WTC11 (cell line): ENCODE results near the gene ALPI. TPM values are rescaled to one million over a fixed set of nuclear protein-coding genes. Genes with fewer than 3 reads are reported as not detected.

Experiments
- ATAC-seq: fragments of 200-7000 bp; cut with Tn5 transposase; 2 replicates; pipeline ENCODE4 v1.10.0; 2021; ENCODE audit warnings: mild to moderate bottlenecking, moderate library complexity
- CTCF ChIA-PET: fragments of 300-600 bp; sonication (Branson Sonifier 250); formaldehyde crosslinking; loops from one replicate; lab custom pipeline; 2021; ENCODE audit warnings: antibody characterized with exemption; lab: Charles Lee
- POLR2A ChIA-PET: fragments of 350-600 bp; sonication (Branson Sonifier 250); formaldehyde crosslinking; loops from one replicate; lab custom pipeline; 2021; ENCODE audit warnings: antibody characterized with exemption; lab: Charles Lee
- DNase-seq: peaks from one replicate; pipeline ENCODE4 v3.0.0; 2021; ENCODE audit warnings: low spot score
- H3K27ac Mint-ChIP-seq: 2 replicates; pipeline ENCODE4 v1.8.0; 2021; ENCODE audit warnings: mixed read lengths
- H3K27me3 Mint-ChIP-seq: 2 replicates; pipeline ENCODE4 v1.8.0; 2021; ENCODE audit warnings: low read depth, mild to moderate bottlenecking, moderate library complexity, mixed read lengths
- H3K36me3 Mint-ChIP-seq: 2 replicates; pipeline ENCODE4 v1.8.0; 2021; ENCODE audit warnings: mixed read lengths
- H3K4me1 Mint-ChIP-seq: 2 replicates; pipeline ENCODE4 v1.8.0; 2022; ENCODE audit warnings: mixed read lengths
- H3K4me3 Mint-ChIP-seq: 2 replicates; pipeline ENCODE4 v1.8.0; 2021; ENCODE audit warnings: mild to moderate bottlenecking, moderate library complexity, mixed read lengths
- H3K9me3 Mint-ChIP-seq: 2 replicates; pipeline ENCODE4 v1.8.0; 2021; ENCODE audit warnings: mixed read lengths
- ATF1 ChIP-seq: sonication (generic); formaldehyde crosslinking; IDR thresholded peaks from 2 replicates; pipeline ENCODE4 v1.8.1; 2023; ENCODE audit warnings: mild to moderate bottlenecking, moderate library complexity, missing genetic modification reagents
- CDX4 ChIP-seq: fragments of 250-450 bp; sonication (Bioruptor Pico); IDR thresholded peaks from 2 replicates; pipeline ENCODE4 v1.9.0; 2021; ENCODE audit warnings: moderate library complexity, mild to moderate bottlenecking, inconsistent platforms, borderline replicate concordance
- E2F4 ChIP-seq: sonication (generic); formaldehyde crosslinking; IDR thresholded peaks from 2 replicates; pipeline ENCODE4 v1.8.1; 2022; ENCODE audit warnings: low read depth, mild to moderate bottlenecking, moderate library complexity, missing genetic modification reagents, borderline replicate concordance
- GABPB1 ChIP-seq: sonication (generic); formaldehyde crosslinking; IDR thresholded peaks from 2 replicates; pipeline ENCODE4 v1.8.1; 2023; ENCODE audit warnings: mild to moderate bottlenecking, missing genetic modification reagents
- MXD4 ChIP-seq: fragments of 250-450 bp; sonication (Bioruptor Pico); IDR thresholded peaks from 2 replicates; pipeline ENCODE4 v1.8.0; 2021; ENCODE audit warnings: mild to moderate bottlenecking, moderate library complexity, borderline replicate concordance
- MYBL2 ChIP-seq: sonication (generic); formaldehyde crosslinking; IDR thresholded peaks from 2 replicates; pipeline ENCODE4 v1.8.1; 2023; ENCODE audit warnings: mild to moderate bottlenecking, moderate library complexity, missing genetic modification reagents
- NFE2L1 ChIP-seq: sonication (generic); formaldehyde crosslinking; IDR thresholded peaks from 2 replicates; pipeline ENCODE4 v1.8.1; 2023; ENCODE audit warnings: missing genetic modification reagents
- NFYB ChIP-seq: sonication (generic); formaldehyde crosslinking; conservative IDR thresholded peaks from 2 replicates; pipeline ENCODE4 v1.8.0; 2022; ENCODE audit warnings: low read depth, missing genetic modification reagents
- NR2C2 ChIP-seq: sonication (generic); formaldehyde crosslinking; IDR thresholded peaks from 2 replicates; pipeline ENCODE4 v1.8.0; 2022; ENCODE audit warnings: mild to moderate bottlenecking, missing genetic modification reagents
- SMAD3 ChIP-seq: sonication (generic); formaldehyde crosslinking; IDR thresholded peaks from 2 replicates; pipeline ENCODE4 v1.8.0; 2022; ENCODE audit warnings: missing genetic modification reagents, mild to moderate bottlenecking, borderline replicate concordance
- STAT6 ChIP-seq: sonication (generic); formaldehyde crosslinking; conservative IDR thresholded peaks from 2 replicates; pipeline ENCODE4 v1.8.1; 2023; ENCODE audit warnings: mild to moderate bottlenecking, low read depth, missing genetic modification reagents, moderate library complexity
- USF1 ChIP-seq: sonication (generic); formaldehyde crosslinking; IDR thresholded peaks from 2 replicates; pipeline ENCODE4 v1.8.0; 2022; ENCODE audit warnings: mild to moderate bottlenecking, missing genetic modification reagents
- ZBTB43 ChIP-seq: sonication (generic); formaldehyde crosslinking; IDR thresholded peaks from 2 replicates; pipeline ENCODE4 v1.8.1; 2023; ENCODE audit warnings: mild to moderate bottlenecking, missing genetic modification reagents
- ZNF121 ChIP-seq: sonication (generic); formaldehyde crosslinking; IDR thresholded peaks from 2 replicates; pipeline ENCODE4 v1.8.0; 2023; ENCODE audit warnings: missing genetic modification reagents
- ZNF263 ChIP-seq: sonication (generic); formaldehyde crosslinking; IDR thresholded peaks from 2 replicates; pipeline ENCODE4 v1.8.1; 2022; ENCODE audit warnings: low read depth, mild to moderate bottlenecking, moderate library complexity, missing genetic modification reagents
- ZNF281 ChIP-seq: sonication (generic); formaldehyde crosslinking; IDR thresholded peaks from 2 replicates; pipeline ENCODE4 v1.8.0; 2023; ENCODE audit warnings: mild to moderate bottlenecking, missing genetic modification reagents
- ZSCAN18 ChIP-seq: fragments of 250-450 bp; sonication (Bioruptor Pico); IDR thresholded peaks from 2 replicates; pipeline ENCODE4 v2.1.2; 2022; ENCODE audit warnings: mild to moderate bottlenecking, moderate library complexity
- total RNA-seq: library from RNA; stranded (reverse); gene quantifications from 3 replicates; pipeline ENCODE4 v1.2.3, GENCODE V29; 2021

The ALPI gene
- total RNA-seq, 1 experiment from 2014 or later, result not detected

- POLR2A ChIA-PET, result no interaction called here
- TF ChIP-seq ZNF263 (no peak), ZBTB43 (CRISPR knock-in tag) (no peak), SMAD3 (CRISPR knock-in tag) (no peak), MXD4 (no peak), ATF1 (CRISPR knock-in tag) (no peak), NFE2L1 (CRISPR knock-in tag) (no peak), E2F4 (no peak), NR2C2 (CRISPR knock-in tag) (no peak), MYBL2 (CRISPR knock-in tag) (no peak), ZSCAN18 (no peak), GABPB1 (CRISPR knock-in tag) (no peak), ZNF281 (CRISPR knock-in tag) (no peak), ZNF121 (no peak), CDX4 (CRISPR knock-in tag) (no peak), NFYB (CRISPR knock-in tag) (no peak), USF1 (CRISPR knock-in tag) (no peak), STAT6 (no peak)
- TF ChIP-seq, all 79 proteins: peak for 0
- Mint-ChIP-seq H3K4me3 (no peak overlapping the region), H3K9me3 (no peaks in the 10 kb centered on the region), H3K4me1 (peaks cover 7% of the 10 kb centered on the region), H3K36me3 (no peaks in the 10 kb centered on the region), H3K27ac (no peak overlapping the region), H3K27me3 (peaks cover 8% of the 10 kb centered on the region; the same call in 1 of the 2 replicates)
- CTCF ChIA-PET, result interaction anchor here (1.0 kb wide), 1 partner anchor 25 kb away, joined by 3 read pairs; no protein-coding TSS in a partner anchor
- no peak for DNase-seq
- ATAC-seq, result no peak
Measured at GRCh38 chr2:232496501-232497270, 40.7 kb downstream of the ALPI start.
